CD14-positive monocyte (primary cell): ENCODE measurements around the gene CYP2C9. TPM values are rescaled to one million over a fixed set of nuclear protein-coding genes. Genes with fewer than 3 reads are reported as not detected.

Experiments used
- DNase-seq, 3 donors: peaks; one replicate each; pipeline ENCODE4 v3.0.0-alpha.2; 2011 to 2022
- H2AFZ ChIP-seq: 2 replicates; pipeline ENCODE4 v1.6.0; 2012; ENCODE audit warnings: mild to moderate bottlenecking, low read depth, low read length, inconsistent platforms; ENCODE audit not compliant: insufficient read depth, poor library complexity, severe bottlenecking
- H3K27ac ChIP-seq, 2 donors: 1 replicate in 1 of 2; 2 replicates in 1 of 2; pipeline ENCODE4 v1.5.1; 2012 to 2013; ENCODE audit warnings: low read length in 2 of 2, control low read depth in 1 of 2, inconsistent platforms in 1 of 2, low read depth in 1 of 2, mild to moderate bottlenecking in 1 of 2
- H3K27me3 ChIP-seq, 2 donors: one replicate each; pipeline versions ENCODE4 v1.6.0 to v1.6.1; 2011 to 2013; ENCODE audit warnings: low read length in 2 of 2; ENCODE audit not compliant: control insufficient read depth in 2 of 2, insufficient read depth in 2 of 2
- H3K36me3 ChIP-seq, 2 donors: replicated peaks in 1 of 2; 1 replicate in 1 of 2; 2 replicates in 1 of 2; pipeline versions ENCODE4 v1.5.1 to v1.6.1; 2012 to 2013; ENCODE audit warnings: low read length in 2 of 2, control low read depth in 1 of 2, inconsistent platforms in 1 of 2, mild to moderate bottlenecking in 1 of 2; ENCODE audit not compliant: insufficient read depth in 2 of 2, control insufficient read depth in 1 of 2
- H3K4me1 ChIP-seq, 2 donors: 1 replicate in 1 of 2; 2 replicates in 1 of 2; pipeline versions ENCODE4 v1.5.1 to v1.6.1; 2012 to 2013; ENCODE audit warnings: low read length in 2 of 2, control low read depth in 1 of 2, inconsistent platforms in 1 of 2, mild to moderate bottlenecking in 1 of 2, moderate library complexity in 1 of 2; ENCODE audit not compliant: insufficient read depth in 2 of 2, control insufficient read depth in 1 of 2
- H3K4me2 ChIP-seq: replicated peaks from 2 replicates; pipeline ENCODE3; 2012; ENCODE audit warnings: low read length, moderate library complexity, mild to moderate bottlenecking; ENCODE audit not compliant: poor library complexity, severe bottlenecking; ENCODE audit errors: extremely low read depth
- H3K4me3 ChIP-seq, 3 experiments: fragments of 200-600 bp in 1 of 3; sonication (generic) in 1 of 3; replicated peaks in 1 of 3; 1 replicate in 2 of 3; 2 replicates in 1 of 3; pipeline ENCODE4 v1.5.1; 2011 to 2013; ENCODE audit warnings: low read length in 3 of 3, mild to moderate bottlenecking in 3 of 3, control low read depth in 2 of 3, low read depth in 2 of 3, inconsistent platforms in 1 of 3, moderate library complexity in 1 of 3
- H3K79me2 ChIP-seq: 2 replicates; pipeline ENCODE4 v1.6.0; 2012; ENCODE audit warnings: mild to moderate bottlenecking, control low read depth, inconsistent platforms, low read length, moderate library complexity; ENCODE audit not compliant: insufficient read depth
- H3K9ac ChIP-seq: 2 replicates; pipeline ENCODE4 v1.6.0; 2017; ENCODE audit warnings: low read length, mild to moderate bottlenecking; ENCODE audit not compliant: insufficient read depth, poor library complexity, severe bottlenecking
- H3K9me3 ChIP-seq, 2 donors: replicated peaks in 1 of 2; 1 replicate in 1 of 2; 2 replicates in 1 of 2; pipeline versions ENCODE4 v1.5.1 to v1.6.1; 2012 to 2013; ENCODE audit warnings: low read length in 2 of 2, control low read depth in 1 of 2; ENCODE audit not compliant: control insufficient read depth in 1 of 2, insufficient read depth in 1 of 2
- H4K20me1 ChIP-seq: 2 replicates; pipeline ENCODE4 v1.6.0; 2012; ENCODE audit warnings: mild to moderate bottlenecking, low read length, control low read depth, moderate library complexity; ENCODE audit not compliant: insufficient read depth
- H3K27ac Mint-ChIP-seq, 7 donors: one replicate each; pipeline ENCODE4 v1.8.0; 2020; ENCODE audit warnings: mild to moderate bottlenecking in 7 of 7, mixed read lengths in 7 of 7, moderate library complexity in 6 of 7, inconsistent platforms in 2 of 7
- H3K27me3 Mint-ChIP-seq, 3 donors: one replicate each; pipeline ENCODE4 v1.8.0; 2021 to 2022; ENCODE audit warnings: low read depth in 3 of 3, mild to moderate bottlenecking in 3 of 3, mixed read lengths in 3 of 3, moderate library complexity in 3 of 3, inconsistent platforms in 1 of 3
- H3K36me3 Mint-ChIP-seq, 2 donors: one replicate each; pipeline ENCODE4 v1.8.0; 2020; ENCODE audit warnings: mixed read lengths in 2 of 2, inconsistent platforms in 1 of 2, mild to moderate bottlenecking in 1 of 2
- H3K4me1 Mint-ChIP-seq: one replicate; pipeline ENCODE4 v1.8.0; 2020; ENCODE audit warnings: mild to moderate bottlenecking, mixed read lengths
- H3K4me3 Mint-ChIP-seq, 2 donors: one replicate each; pipeline ENCODE4 v1.8.0; 2020; ENCODE audit warnings: mild to moderate bottlenecking in 2 of 2, mixed read lengths in 2 of 2, moderate library complexity in 1 of 2
- H3K9me3 Mint-ChIP-seq, 7 donors: one replicate each; pipeline ENCODE4 v1.8.0; 2020 to 2022; ENCODE audit warnings: mixed read lengths in 7 of 7, mild to moderate bottlenecking in 6 of 7, moderate library complexity in 6 of 7, inconsistent platforms in 2 of 7
- WGBS: methylation state at CpG from one replicate; pipeline ENCODE4 v1.1.5; 2013; ENCODE audit warnings: missing lambda C conversion rate; ENCODE audit not compliant: insufficient coverage; 5-methylcytosine and 5-hydroxymethylcytosine counted together
- intact Hi-C, 2 donors: fragments of 100-400 bp; cut with micrococcal nuclease; formaldehyde crosslinking; loops; one replicate each; pipeline versions ENCODE4 v1.15.0 to v1.15.1; 2023
- polyA plus RNA-seq, 3 donors: library from polyadenylated mRNA; depleted of rRNA in 1 of 3; unstranded in 2 of 3; stranded (reverse) in 1 of 3; fragments of 300-500 nt in 2 of 3; fragments of >200 nt in 1 of 3; fragmentation: Illumina TruSeq in 2 of 3; gene quantifications; 1 replicate in 2 of 3; 2 replicates in 1 of 3; pipeline ENCODE4 v1.2.3, GENCODE V29; 2012 to 2021
- TF ChIP-seq, protein P1 (sequence below): fragments of 200-600 bp; IDR thresholded peaks from one replicate; pipeline ENCODE4 v1.8.0; 2022; ENCODE audit warnings: antibody characterized with exemption, mild to moderate bottlenecking

Gene CYP2C9
- polyA plus RNA-seq, 3 donors = not detected

DNA sequence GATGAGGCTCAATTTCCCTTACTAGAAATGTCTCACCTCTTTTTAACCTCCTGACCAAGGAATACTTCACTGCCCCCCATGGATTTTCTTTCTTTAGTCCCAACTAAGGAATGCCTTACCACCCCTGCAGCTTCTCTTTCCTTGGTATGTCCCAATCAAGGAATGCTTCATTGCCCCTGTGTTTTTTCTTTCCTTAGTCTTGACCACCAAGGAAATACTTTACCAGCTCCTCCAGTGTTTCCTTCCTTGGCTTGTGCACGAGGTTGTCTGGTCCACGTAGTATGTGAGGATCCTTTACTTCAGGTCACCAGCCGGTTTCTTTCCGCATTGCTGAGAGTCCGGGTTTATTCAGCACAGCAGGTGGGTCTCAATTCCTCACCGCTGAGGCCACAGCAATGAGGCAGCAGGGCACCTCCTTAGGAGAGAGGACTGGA lies 59.3 kb downstream of the CYP2C9 start:
- no peaks in the 10 kb centered on the region for H3K4me1 Mint-ChIP-seq
- H3K9me3 Mint-ChIP-seq = peaks cover 0 to 10% (median 3%) of the 10 kb centered on the region in 7 donors
- H3K4me3 ChIP-seq = no peak overlapping the region
- no peak for DNase-seq
- WGBS = 97% methylated on average over 4 of the region's 6 CpGs
- no peak overlapping the region for H3K27ac ChIP-seq
- no peaks in the 10 kb centered on the region for H3K27me3 Mint-ChIP-seq
- no peaks in the 10 kb centered on the region for H3K4me1 ChIP-seq
- H4K20me1 ChIP-seq = no peaks in the 10 kb centered on the region
- no peaks in the 10 kb centered on the region for H3K79me2 ChIP-seq
- no peak overlapping the region for H3K9ac ChIP-seq
- no peak overlapping the region for H3K4me2 ChIP-seq
- no peaks in the 10 kb centered on the region for H3K36me3 ChIP-seq
- no peak overlapping the region for H3K4me3 Mint-ChIP-seq
- H3K27me3 ChIP-seq = no peaks in the 10 kb centered on the region
- peaks cover 2 to 3% of the 10 kb centered on the region in 2 donors for H3K9me3 ChIP-seq
- intact Hi-C loops = no loop called here
- no peaks in the 10 kb centered on the region for H3K36me3 Mint-ChIP-seq
- no peak overlapping the region for H2AFZ ChIP-seq
- no peak overlapping the region for H3K27ac Mint-ChIP-seq
- TF ChIP-seq, protein P1, sequence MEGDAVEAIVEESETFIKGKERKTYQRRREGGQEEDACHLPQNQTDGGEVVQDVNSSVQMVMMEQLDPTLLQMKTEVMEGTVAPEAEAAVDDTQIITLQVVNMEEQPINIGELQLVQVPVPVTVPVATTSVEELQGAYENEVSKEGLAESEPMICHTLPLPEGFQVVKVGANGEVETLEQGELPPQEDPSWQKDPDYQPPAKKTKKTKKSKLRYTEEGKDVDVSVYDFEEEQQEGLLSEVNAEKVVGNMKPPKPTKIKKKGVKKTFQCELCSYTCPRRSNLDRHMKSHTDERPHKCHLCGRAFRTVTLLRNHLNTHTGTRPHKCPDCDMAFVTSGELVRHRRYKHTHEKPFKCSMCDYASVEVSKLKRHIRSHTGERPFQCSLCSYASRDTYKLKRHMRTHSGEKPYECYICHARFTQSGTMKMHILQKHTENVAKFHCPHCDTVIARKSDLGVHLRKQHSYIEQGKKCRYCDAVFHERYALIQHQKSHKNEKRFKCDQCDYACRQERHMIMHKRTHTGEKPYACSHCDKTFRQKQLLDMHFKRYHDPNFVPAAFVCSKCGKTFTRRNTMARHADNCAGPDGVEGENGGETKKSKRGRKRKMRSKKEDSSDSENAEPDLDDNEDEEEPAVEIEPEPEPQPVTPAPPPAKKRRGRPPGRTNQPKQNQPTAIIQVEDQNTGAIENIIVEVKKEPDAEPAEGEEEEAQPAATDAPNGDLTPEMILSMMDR = no peak

DNA sequence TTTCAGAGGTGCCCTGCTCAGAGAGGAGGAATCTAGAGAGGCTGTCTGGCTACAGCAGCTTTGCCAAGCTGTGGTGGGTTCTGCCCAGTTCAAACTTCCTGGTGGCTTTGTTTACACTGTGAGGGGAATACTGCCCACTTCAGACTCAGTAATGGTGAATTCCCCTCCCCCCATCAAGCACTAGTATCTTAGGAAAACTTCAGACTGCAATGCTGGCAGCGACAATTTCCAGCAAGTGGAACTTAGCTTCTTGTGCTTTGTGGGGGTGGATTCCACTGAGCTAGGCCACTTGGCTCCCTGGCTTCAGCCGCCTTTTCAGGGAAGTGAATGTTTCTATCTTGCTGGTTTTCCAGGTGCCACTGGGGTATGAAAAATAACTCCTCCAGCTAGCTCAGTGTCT lies 88.0 kb downstream of the CYP2C9 start:
- no peak overlapping the region for H3K4me2 ChIP-seq
- no peak for DNase-seq
- H3K9me3 ChIP-seq = peaks cover 0 to 3% of the 10 kb centered on the region in 2 donors
- Mint-ChIP-seq H3K4me1 (peaks cover 5% of the 10 kb centered on the region), H3K9me3 (peaks cover 4 to 13% (median 7%) of the 10 kb centered on the region in 7 donors), H3K4me3 (no peak overlapping the region), H3K27me3 (peaks cover 0 to 2% (median 0%) of the 10 kb centered on the region in 3 donors), H3K36me3 (no peaks in the 10 kb centered on the region), H3K27ac (no peak overlapping the region)
- H3K36me3 ChIP-seq = no peaks in the 10 kb centered on the region
- H3K79me2 ChIP-seq = no peaks in the 10 kb centered on the region
- no peak overlapping the region for H3K27ac ChIP-seq
- TF ChIP-seq, protein P1 = no peak
- no peak overlapping the region for H3K9ac ChIP-seq
- no peaks in the 10 kb centered on the region for H4K20me1 ChIP-seq
- no peak overlapping the region for H3K4me3 ChIP-seq
- no peaks in the 10 kb centered on the region for H3K27me3 ChIP-seq
- intact Hi-C loops = no loop called here
- no peaks in the 10 kb centered on the region for H3K4me1 ChIP-seq
- no peak overlapping the region for H2AFZ ChIP-seq
- 100% methylated on average over 1 of the region's 2 CpGs for WGBS
